DOHH2 (cell line): ENCODE data around the gene PARP1.

ENCODE experiments used
- H3F3A ChIP-seq: fragments of 200-600 bp; sonication (generic), shearing (Covaris generic); 2 replicates; pipeline ENCODE4 v1.6.0; 2016; ENCODE audit warnings: antibody characterized with exemption, mild to moderate bottlenecking; ENCODE audit not compliant: control insufficient read depth, insufficient read depth
- H3K27ac ChIP-seq: fragments of 200-600 bp; sonication (generic); 2 replicates; pipeline ENCODE4 v1.5.1; 2014; ENCODE audit warnings: low read depth, mild to moderate bottlenecking, low read length, moderate library complexity
- H3K27me3 ChIP-seq: fragments of 200-600 bp; sonication (generic); 2 replicates; pipeline ENCODE4 v1.6.1; 2014; ENCODE audit warnings: mild to moderate bottlenecking, low read length, mixed read lengths; ENCODE audit not compliant: control insufficient read depth
- H3K36me3 ChIP-seq: fragments of 200-600 bp; sonication (generic); 2 replicates; pipeline ENCODE4 v1.6.1; 2014; ENCODE audit warnings: mild to moderate bottlenecking, low read length, moderate library complexity, mixed read lengths; ENCODE audit not compliant: control insufficient read depth
- H3K4me1 ChIP-seq: fragments of 200-600 bp; sonication (generic); 2 replicates; pipeline ENCODE4 v1.6.1; 2014; ENCODE audit warnings: mild to moderate bottlenecking, low read length, mixed read lengths; ENCODE audit not compliant: control insufficient read depth
- H3K4me2 ChIP-seq: fragments of 200-600 bp; sonication (generic); 2 replicates; pipeline ENCODE4 v1.6.0; 2014; ENCODE audit warnings: mild to moderate bottlenecking, low read length, moderate library complexity
- H3K4me3 ChIP-seq: fragments of 200-600 bp; sonication (generic); 2 replicates; pipeline ENCODE4 v1.5.1; 2014; ENCODE audit warnings: mild to moderate bottlenecking, low read length, mixed read lengths
- H3K79me2 ChIP-seq: fragments of 200-600 bp; sonication (generic); 2 replicates; pipeline ENCODE4 v1.6.1; 2014; ENCODE audit warnings: mild to moderate bottlenecking, low read length, mixed read lengths; ENCODE audit not compliant: control insufficient read depth
- H3K9me2 ChIP-seq: fragments of 200-600 bp; sonication (generic); replicated peaks from 2 replicates; pipeline ENCODE4 v1.6.1; 2014; ENCODE audit warnings: mild to moderate bottlenecking, low read length, mixed read lengths; ENCODE audit not compliant: control insufficient read depth
- H3K9me3 ChIP-seq: fragments of 200-600 bp; sonication (generic); 2 replicates; pipeline ENCODE4 v1.6.1; 2014; ENCODE audit warnings: antibody characterized with exemption, low read length, mixed read lengths; ENCODE audit not compliant: control insufficient read depth, insufficient read depth
- H4K20me1 ChIP-seq: fragments of 200-600 bp; sonication (generic); 2 replicates; pipeline ENCODE4 v1.6.0; 2014; ENCODE audit warnings: low read depth, mild to moderate bottlenecking, antibody characterized with exemption, low read length, moderate library complexity; ENCODE audit not compliant: control insufficient read depth, insufficient read depth
- CTCF ChIP-seq: fragments of 200-600 bp; sonication (generic); IDR thresholded peaks from one replicate; pipeline ENCODE4 v1.5.1; 2014; ENCODE audit warnings: antibody characterized with exemption, mild to moderate bottlenecking, low read depth, low read length; ENCODE audit not compliant: poor library complexity, severe bottlenecking
- EZH2phosphoT487 ChIP-seq: fragments of 200-600 bp; sonication (generic); IDR thresholded peaks from 2 replicates; pipeline ENCODE4 v1.6.1; 2017; ENCODE audit warnings: borderline replicate concordance, mild to moderate bottlenecking, antibody characterized with exemption, low read length, moderate library complexity, mixed read lengths

PARP1 gene

GRCh38 chr1:226441629-226442028 lies 33.7 kb upstream of the PARP1 start:
- no peaks in the 10 kb centered on the region for H3K79me2 ChIP-seq
- no peak overlapping the region for H3K4me2 ChIP-seq
- H4K20me1 ChIP-seq: no peaks in the 10 kb centered on the region
- no peak for TF ChIP-seq CTCF
- no peak for TF ChIP-seq EZH2phosphoT487
- H3K4me3 ChIP-seq: no peak overlapping the region
- peaks cover 10% of the 10 kb centered on the region; the same call in 1 of the 2 replicates for H3K9me3 ChIP-seq
- H3K27me3 ChIP-seq: no peaks in the 10 kb centered on the region
- peaks cover 18% of the 10 kb centered on the region for H3F3A ChIP-seq
- peaks cover 72% of the 10 kb centered on the region for H3K4me1 ChIP-seq
- H3K9me2 ChIP-seq: no peaks in the 10 kb centered on the region
- no peak overlapping the region for H3K27ac ChIP-seq
- no peaks in the 10 kb centered on the region for H3K36me3 ChIP-seq

GRCh38 chr1:226440512-226440911 lies 32.6 kb upstream of the PARP1 start:
- H3F3A ChIP-seq: peaks cover 16% of the 10 kb centered on the region
- peaks cover 72% of the 10 kb centered on the region for H3K4me1 ChIP-seq
- no peak for TF ChIP-seq CTCF
- TF ChIP-seq EZH2phosphoT487: no peak
- H3K79me2 ChIP-seq: no peaks in the 10 kb centered on the region
- no peak overlapping the region for H3K4me3 ChIP-seq
- H3K27ac ChIP-seq: no peak overlapping the region
- H4K20me1 ChIP-seq: no peaks in the 10 kb centered on the region
- H3K27me3 ChIP-seq: no peaks in the 10 kb centered on the region
- H3K36me3 ChIP-seq: no peaks in the 10 kb centered on the region
- H3K9me2 ChIP-seq: no peaks in the 10 kb centered on the region
- no peak overlapping the region for H3K4me2 ChIP-seq
- H3K9me3 ChIP-seq: peaks cover 10% of the 10 kb centered on the region; the same call in 1 of the 2 replicates

- peak overlapping the region; percentile 99 for H3K4me2 ChIP-seq
- H3K27ac ChIP-seq: peak overlapping the region; percentile 91; the same call in 1 of the 2 replicates
These were observed 30.1 kb upstream of the PARP1 start for GRCh38 chr1:226438007-226438406.

More at GRCh38 chr1:226438007-226438406, 30.1 kb upstream of the PARP1 start:
- H3K27me3 ChIP-seq: no peaks in the 10 kb centered on the region
- no peaks in the 10 kb centered on the region for H3K9me2 ChIP-seq
- TF ChIP-seq CTCF (peak; percentile 24), EZH2phosphoT487 (no peak)
- no peak overlapping the region for H3K4me3 ChIP-seq
- H3F3A ChIP-seq: peaks cover 10% of the 10 kb centered on the region
- peaks cover 73% of the 10 kb centered on the region for H3K4me1 ChIP-seq
- H4K20me1 ChIP-seq: no peaks in the 10 kb centered on the region
- H3K36me3 ChIP-seq: no peaks in the 10 kb centered on the region
- peaks cover 10% of the 10 kb centered on the region; the same call in 1 of the 2 replicates for H3K9me3 ChIP-seq
- H3K79me2 ChIP-seq: no peaks in the 10 kb centered on the region
